Measurements from ENCODE around the gene UTP25. TPM values are rescaled to one million over a fixed set of nuclear protein-coding genes. Genes with fewer than 3 reads are reported as not detected.

The UTP25 gene
- total RNA-seq, 1 donor from 2014 or later = 4.6 TPM

GRCh38 chr1:209813902-209814301, 13.9 kb upstream of the UTP25 start:
- no peak for DNase-seq (ENCODE audit: low spot score)
- Mint-ChIP-seq H3K27ac (ENCODE audit: unreplicated experiment) (no peak overlapping the region), H3K9me3 (ENCODE audit: unreplicated experiment) (no peaks in the 10 kb centered on the region), H3K36me3 (ENCODE audit: low read depth, unreplicated experiment) (no peaks in the 10 kb centered on the region), H3K4me3 (ENCODE audit: unreplicated experiment) (no peak overlapping the region), H3K4me1 (ENCODE audit: unreplicated experiment) (peaks cover 20% of the 10 kb centered on the region), H3K27me3 (ENCODE audit: unreplicated experiment) (peaks cover 2% of the 10 kb centered on the region)
- TF ChIP-seq CTCF (IDR thresholded peaks at IDR 0.05; ENCODE audit: unreplicated experiment) = no peak

- H3K4me3 Mint-ChIP-seq (ENCODE audit: unreplicated experiment) = no peak overlapping the region
- H3K27ac Mint-ChIP-seq (ENCODE audit: unreplicated experiment) = no peak overlapping the region
- H3K27me3 Mint-ChIP-seq (ENCODE audit: unreplicated experiment) = peaks cover 2% of the 10 kb centered on the region
- TF ChIP-seq CTCF (IDR thresholded peaks at IDR 0.05; ENCODE audit: unreplicated experiment) = no peak
- DNase-seq (ENCODE audit: low spot score) = no peak
- H3K36me3 Mint-ChIP-seq (ENCODE audit: low read depth, unreplicated experiment) = no peaks in the 10 kb centered on the region
- H3K9me3 Mint-ChIP-seq (ENCODE audit: unreplicated experiment) = no peaks in the 10 kb centered on the region
- H3K4me1 Mint-ChIP-seq (ENCODE audit: unreplicated experiment) = peaks cover 20% of the 10 kb centered on the region
Observed at GRCh38 chr1:209815490-209815889, 12.3 kb upstream of the UTP25 start.

GRCh38 chr1:209815931-209816341, 11.8 kb upstream of the UTP25 start:
- H3K27me3 Mint-ChIP-seq (ENCODE audit: unreplicated experiment) = peaks cover 2% of the 10 kb centered on the region
- no peaks in the 10 kb centered on the region for H3K36me3 Mint-ChIP-seq (ENCODE audit: low read depth, unreplicated experiment)
- no peak for DNase-seq (ENCODE audit: low spot score)
- no peak for TF ChIP-seq CTCF (IDR thresholded peaks at IDR 0.05; ENCODE audit: unreplicated experiment)
- H3K9me3 Mint-ChIP-seq (ENCODE audit: unreplicated experiment) = no peaks in the 10 kb centered on the region
- H3K27ac Mint-ChIP-seq (ENCODE audit: unreplicated experiment) = no peak overlapping the region
- no peak overlapping the region for H3K4me3 Mint-ChIP-seq (ENCODE audit: unreplicated experiment)
- peaks cover 20% of the 10 kb centered on the region for H3K4me1 Mint-ChIP-seq (ENCODE audit: unreplicated experiment)

DNA sequence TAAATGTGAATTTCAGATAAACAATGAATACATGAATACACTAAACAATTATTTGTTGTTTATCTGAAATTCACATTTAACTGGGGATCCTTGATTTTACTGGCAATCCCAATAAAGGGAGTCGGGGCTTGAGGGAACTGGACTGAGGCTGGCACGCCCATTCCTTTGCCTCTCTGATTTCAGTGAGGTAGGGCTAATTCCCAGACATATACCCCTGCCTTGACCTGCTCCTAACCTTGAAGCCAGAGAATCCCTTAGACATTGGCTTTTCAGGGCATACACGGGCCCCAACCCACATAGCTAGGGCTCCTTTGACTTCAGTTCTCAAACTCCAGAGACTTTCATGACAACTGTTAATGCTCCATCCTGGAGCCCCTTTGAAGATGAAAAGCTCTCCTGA, 10.8 kb upstream of the UTP25 start:
- no peaks in the 10 kb centered on the region for H3K36me3 Mint-ChIP-seq (ENCODE audit: low read depth, unreplicated experiment)
- no peak overlapping the region for H3K27ac Mint-ChIP-seq (ENCODE audit: unreplicated experiment)
- no peak for TF ChIP-seq CTCF (IDR thresholded peaks at IDR 0.05; ENCODE audit: unreplicated experiment)
- no peaks in the 10 kb centered on the region for H3K9me3 Mint-ChIP-seq (ENCODE audit: unreplicated experiment)
- peaks cover 20% of the 10 kb centered on the region for H3K4me1 Mint-ChIP-seq (ENCODE audit: unreplicated experiment)
- no peak for DNase-seq (ENCODE audit: low spot score)
- no peaks in the 10 kb centered on the region for H3K27me3 Mint-ChIP-seq (ENCODE audit: unreplicated experiment)
- no peak overlapping the region for H3K4me3 Mint-ChIP-seq (ENCODE audit: unreplicated experiment)

DNA sequence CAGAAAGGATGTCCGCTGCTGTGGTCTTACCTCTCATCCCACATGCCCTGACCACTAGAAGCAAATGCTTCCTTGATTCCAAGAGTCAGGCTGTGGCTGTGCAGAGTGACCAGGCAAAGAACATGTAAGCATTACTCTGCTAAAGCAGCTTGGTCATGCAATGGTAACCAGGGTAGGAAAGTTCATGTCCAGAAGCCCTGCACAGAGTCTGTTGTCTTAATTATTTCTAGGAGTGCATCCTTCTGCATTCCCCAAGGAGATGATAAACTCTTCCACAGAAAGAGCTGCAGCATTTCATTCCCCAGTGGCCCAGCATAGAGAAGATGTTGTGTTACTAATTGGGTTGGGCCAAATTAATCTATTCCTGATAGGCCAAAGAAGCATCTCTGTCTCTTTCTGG, 10.1 kb upstream of the UTP25 start:
- no peak overlapping the region for H3K27ac Mint-ChIP-seq (ENCODE audit: unreplicated experiment)
- no peaks in the 10 kb centered on the region for H3K27me3 Mint-ChIP-seq (ENCODE audit: unreplicated experiment)
- no peak for TF ChIP-seq CTCF (IDR thresholded peaks at IDR 0.05; ENCODE audit: unreplicated experiment)
- no peak for DNase-seq (ENCODE audit: low spot score)
- peaks cover 20% of the 10 kb centered on the region for H3K4me1 Mint-ChIP-seq (ENCODE audit: unreplicated experiment)
- no peaks in the 10 kb centered on the region for H3K9me3 Mint-ChIP-seq (ENCODE audit: unreplicated experiment)
- H3K4me3 Mint-ChIP-seq (ENCODE audit: unreplicated experiment) = no peak overlapping the region
- H3K36me3 Mint-ChIP-seq (ENCODE audit: low read depth, unreplicated experiment) = no peaks in the 10 kb centered on the region
